ENCODE measurements around the gene MAGI1.

- TF ChIP-seq GATA3 (IDR thresholded peaks at IDR 0.05; ENCODE audit: low read depth, low read length) (no peak), GATA2 (IDR thresholded peaks at IDR 0.05; ENCODE audit: low read depth, low read length) (no peak)
Observed at GRCh38 chr3:65413891-65414290, 624.8 kb downstream of the MAGI1 start.

Data from SH-SY5Y (cell line).